ENCODE data around the gene OR6J1.
"Not testable (repeated sequence)": the region's sequence is repeated elsewhere in the genome, so short reads cannot be mapped to it uniquely, and the experiment has no call there.

DNA sequence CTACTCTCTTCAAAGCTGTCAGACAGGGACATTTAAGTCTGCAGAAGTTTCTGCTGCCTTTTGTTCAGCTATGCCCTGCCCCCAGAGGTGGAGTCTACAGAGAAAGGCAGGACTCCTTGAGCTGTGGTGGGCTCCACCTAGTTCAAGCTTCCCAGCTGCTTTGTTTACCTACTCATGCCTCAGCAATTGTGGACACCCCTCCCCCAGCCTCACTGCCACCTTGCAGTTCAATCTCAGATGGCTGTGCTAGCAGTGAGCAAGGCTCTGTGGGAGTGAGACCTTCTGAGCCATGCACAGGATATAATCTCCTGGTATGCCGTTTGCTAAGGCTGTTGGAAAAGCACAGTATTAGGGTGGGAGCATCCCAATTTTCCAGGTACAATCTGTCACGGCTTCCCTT, 33.4 kb upstream of the OR6J1 start:
- TF ChIP-seq, protein P1, sequence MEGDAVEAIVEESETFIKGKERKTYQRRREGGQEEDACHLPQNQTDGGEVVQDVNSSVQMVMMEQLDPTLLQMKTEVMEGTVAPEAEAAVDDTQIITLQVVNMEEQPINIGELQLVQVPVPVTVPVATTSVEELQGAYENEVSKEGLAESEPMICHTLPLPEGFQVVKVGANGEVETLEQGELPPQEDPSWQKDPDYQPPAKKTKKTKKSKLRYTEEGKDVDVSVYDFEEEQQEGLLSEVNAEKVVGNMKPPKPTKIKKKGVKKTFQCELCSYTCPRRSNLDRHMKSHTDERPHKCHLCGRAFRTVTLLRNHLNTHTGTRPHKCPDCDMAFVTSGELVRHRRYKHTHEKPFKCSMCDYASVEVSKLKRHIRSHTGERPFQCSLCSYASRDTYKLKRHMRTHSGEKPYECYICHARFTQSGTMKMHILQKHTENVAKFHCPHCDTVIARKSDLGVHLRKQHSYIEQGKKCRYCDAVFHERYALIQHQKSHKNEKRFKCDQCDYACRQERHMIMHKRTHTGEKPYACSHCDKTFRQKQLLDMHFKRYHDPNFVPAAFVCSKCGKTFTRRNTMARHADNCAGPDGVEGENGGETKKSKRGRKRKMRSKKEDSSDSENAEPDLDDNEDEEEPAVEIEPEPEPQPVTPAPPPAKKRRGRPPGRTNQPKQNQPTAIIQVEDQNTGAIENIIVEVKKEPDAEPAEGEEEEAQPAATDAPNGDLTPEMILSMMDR (conservative IDR thresholded peaks at IDR 0.05 in 1 of 2, IDR thresholded peaks at IDR 0.05 in 1 of 2; ENCODE audit: low read depth in 1 of 2, low read length in 2 of 2): not testable (repeated sequence)
- TF ChIP-seq EZH2 (IDR thresholded peaks at IDR 0.05; ENCODE audit: low read length, missing control alignments): not testable (repeated sequence)
